Occipital lobe (tissue), 2 donors: ENCODE data around the gene STK4. TPM values are rescaled to one million over a fixed set of nuclear protein-coding genes. Genes with fewer than 3 reads are reported as not detected.
"Not testable (repeated sequence)": the region's sequence is repeated elsewhere in the genome, so short reads cannot be mapped to it uniquely, and the experiment has no call there.

ENCODE experiments used
- DNase-seq: peaks from one replicate; lab custom pipeline; 2025; lab: John Stamatoyannopoulos, UW
- total RNA-seq: library from RNA; depleted of rRNA; stranded (reverse); fragments of >200 nt; gene quantifications from one replicate; pipeline ENCODE4 v1.2.3, GENCODE V29; 2014

Gene STK4
- total RNA-seq, 1 donor from 2014 or later, result 56.6 TPM

DNA sequence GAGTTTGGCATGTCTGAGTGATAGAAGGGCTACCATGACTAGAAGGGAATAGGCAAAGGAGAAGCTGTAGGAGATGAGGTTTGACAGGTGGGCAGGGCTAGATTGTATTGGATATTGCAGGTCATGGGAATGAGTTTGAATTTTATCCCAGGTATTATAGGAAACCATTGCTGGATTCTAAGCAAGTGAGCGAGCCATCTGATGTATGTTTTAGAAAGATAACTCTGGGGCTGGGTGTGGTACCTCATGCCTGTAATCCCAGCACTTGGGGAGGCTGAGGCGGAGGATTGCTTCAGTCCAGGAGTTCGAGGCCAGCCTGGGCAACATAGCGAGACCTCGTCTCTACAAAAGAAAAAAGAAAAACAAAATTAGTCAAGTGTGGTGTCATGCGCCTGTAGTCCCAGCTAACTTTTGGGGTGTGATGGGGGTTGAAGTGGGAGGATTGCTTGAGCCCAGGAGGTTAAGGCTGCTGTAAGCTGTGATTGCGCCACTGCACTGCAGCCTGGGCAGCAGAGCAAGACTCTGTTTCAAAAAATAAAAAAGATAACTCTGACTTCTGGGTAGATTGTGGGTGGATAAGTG lies 16.9 kb downstream of the STK4 start:
- DNase-seq, result no peak

GRCh38 chr20:44988631-44989171 lies 22.4 kb downstream of the STK4 start:
- no peak for DNase-seq

GRCh38 chr20:44990425-44990824 lies 24.1 kb downstream of the STK4 start:
- DNase-seq, result peak; percentile 2

GRCh38 chr20:44990957-44991356 lies 24.6 kb downstream of the STK4 start:
- no peak for DNase-seq

DNA sequence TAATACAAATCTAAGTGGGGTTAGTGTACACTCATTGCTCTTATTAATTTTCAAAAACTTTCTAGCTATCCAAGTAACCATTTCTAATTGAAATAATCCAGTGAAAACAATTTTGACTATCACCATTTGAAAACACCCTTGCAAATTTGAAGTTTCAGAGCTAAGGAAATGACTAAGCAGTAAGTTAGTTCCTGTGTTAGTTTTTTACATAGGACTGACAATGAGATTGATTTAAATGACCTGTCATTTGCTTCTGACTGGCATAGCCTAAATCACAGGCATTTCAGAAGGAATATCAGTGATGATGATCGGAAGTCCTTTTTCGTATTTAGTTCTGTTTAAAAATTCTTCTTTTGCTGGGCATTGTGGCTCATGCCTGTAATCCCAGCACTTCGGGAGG lies 27.0 kb downstream of the STK4 start:
- DNase-seq, result no peak

DNA sequence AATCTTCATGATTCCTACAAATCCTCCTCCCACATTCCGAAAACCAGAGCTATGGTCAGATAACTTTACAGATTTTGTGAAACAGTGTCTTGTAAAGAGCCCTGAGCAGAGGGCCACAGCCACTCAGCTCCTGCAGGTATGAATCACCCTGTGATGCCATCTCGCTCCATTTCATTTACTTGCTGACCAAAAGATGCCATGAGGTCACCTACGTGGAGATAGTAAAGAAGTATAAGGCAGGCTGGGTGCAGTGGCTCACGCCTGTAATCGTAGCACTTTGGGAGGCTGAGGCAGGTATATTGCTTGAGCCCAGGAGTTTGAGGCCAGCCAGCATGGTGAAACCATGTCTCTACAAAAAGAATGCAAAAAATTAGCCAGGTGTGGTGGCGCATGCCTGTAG lies 30.9 kb downstream of the STK4 start:
- DNase-seq, result no peak

DNA sequence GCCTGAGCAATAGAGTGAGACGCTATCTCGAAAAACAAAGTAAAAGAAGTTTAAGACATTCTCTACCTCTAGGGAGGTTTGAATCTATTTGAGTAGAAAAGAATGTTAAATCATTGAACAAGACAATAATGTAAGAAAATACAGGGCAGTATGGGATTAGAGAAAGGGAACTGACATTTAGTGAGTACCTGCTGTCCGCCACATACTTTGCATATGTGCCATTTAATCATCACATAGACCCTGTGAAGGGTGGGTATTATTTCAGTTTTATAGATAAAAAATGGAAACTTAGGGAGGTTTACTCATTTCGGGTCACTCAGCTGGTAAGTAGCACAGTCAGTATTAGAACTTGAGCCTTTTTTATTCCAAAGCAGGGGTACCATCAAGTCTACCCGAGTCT lies 31.4 kb downstream of the STK4 start:
- no peak for DNase-seq

DNA sequence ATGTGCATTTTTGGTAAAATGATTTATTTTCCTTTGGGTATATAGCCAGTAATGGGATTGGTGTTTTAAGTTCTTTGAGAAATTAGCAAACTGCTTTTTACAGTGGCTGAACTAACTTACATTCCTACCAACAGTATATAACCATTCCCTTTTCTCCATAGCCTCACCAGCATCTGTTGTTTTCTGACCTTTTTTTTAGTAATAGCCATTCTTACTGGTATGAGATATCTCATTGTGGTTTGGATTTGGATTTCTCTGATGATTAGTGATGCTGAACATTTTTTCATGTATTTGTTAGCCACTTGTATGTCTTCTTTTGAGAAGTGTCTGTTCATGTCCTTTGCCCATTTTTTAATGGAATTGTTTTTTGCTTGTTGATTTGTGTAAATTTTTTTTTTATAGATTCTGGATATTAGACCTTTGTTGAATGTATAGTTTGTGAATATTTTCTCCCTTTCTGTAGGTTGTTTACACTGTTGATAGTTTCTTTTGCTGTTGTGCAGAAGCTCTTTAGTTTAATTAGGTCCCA lies 42.3 kb downstream of the STK4 start:
- DNase-seq, result no peak

- DNase-seq, result no peak
These were observed 44.1 kb downstream of the STK4 start for GRCh38 chr20:45010399-45010828.

DNA sequence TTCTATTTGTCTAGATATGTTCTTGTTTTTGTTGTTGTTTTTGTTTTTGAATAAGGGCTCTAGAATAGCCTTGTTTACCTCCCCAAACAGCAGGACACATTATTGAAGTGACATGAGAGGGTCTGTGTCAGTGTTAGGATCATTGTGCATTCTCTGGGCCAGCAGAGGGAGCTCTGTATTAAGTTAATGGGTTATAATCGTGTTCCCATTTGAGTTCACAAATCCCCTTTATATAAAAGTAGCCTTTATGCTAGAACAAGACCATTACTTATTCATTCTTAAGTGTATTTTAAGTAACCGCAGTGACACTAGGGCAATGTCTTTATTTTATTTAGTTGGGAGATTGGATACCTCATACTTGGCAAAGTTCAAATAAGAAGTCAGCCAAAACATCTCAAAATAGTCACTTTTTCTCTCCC lies 44.8 kb downstream of the STK4 start:
- DNase-seq, result peak; percentile 7

DNA sequence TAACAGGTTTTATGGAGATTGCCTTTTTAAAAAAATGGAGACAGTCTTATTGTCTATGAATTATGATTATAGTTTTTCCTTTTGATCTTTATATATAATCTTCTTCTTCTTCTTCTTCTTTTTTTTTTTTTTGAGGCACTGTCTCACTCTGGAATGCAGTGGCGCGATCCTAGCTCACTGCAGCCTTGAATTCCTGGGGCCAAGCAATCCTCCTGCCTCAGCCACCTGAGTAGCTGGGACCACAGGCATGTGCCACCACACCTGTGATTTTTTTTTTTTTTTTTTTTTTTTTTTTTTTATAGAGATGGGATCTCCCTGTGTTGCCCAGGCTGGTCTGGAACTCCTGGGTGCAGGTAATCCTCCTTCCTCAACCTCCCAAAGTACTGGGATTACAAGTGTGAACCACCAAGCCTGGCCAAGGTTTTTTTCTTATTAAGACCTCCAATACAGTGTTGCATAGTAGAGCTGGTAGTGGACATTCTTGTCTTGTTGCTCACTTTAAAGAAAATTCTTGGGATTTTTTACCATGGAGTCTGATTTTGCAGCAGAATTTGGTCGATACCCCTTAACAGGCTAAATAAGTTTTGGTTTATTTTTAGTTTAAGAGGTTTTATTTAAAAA lies 46.5 kb downstream of the STK4 start:
- DNase-seq, result no peak

- not testable (repeated sequence) for DNase-seq
These were observed 47.8 kb downstream of the STK4 start for GRCh38 chr20:45014131-45014530.

DNA sequence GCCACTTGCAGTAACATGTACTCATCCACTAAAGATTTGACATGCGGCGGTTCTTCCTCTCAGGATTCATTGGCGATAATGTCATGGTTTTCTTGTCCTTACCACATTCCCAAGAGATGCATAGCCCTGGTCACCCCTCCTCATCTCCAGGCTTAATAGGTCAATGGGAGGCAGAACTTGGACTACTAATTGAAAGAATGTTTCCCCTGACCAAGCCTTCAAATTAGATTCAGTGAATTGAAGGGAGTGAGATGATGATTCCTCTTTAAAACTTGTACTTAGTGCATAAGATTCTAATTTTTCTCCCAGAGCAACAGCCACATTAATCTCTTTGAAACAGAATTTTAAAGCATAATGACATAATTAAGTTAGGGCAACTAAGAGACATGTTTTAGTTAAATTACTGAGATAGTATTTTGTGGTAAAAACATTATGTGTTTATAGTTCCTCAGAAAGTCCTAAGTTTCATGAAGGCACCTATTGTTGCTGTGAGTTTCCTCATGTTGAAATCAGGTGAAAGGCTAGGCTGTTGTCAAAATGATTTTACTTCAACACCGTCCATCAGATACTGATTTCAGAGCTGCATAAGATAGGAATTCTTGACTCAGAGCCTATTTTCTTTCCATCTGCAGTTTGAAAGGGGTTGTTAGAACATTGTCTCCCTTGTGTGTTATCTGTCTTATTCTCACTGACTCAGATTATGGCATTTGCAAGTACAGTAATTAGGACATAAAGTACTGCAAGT lies 48.5 kb downstream of the STK4 start:
- DNase-seq, result no peak

DNA sequence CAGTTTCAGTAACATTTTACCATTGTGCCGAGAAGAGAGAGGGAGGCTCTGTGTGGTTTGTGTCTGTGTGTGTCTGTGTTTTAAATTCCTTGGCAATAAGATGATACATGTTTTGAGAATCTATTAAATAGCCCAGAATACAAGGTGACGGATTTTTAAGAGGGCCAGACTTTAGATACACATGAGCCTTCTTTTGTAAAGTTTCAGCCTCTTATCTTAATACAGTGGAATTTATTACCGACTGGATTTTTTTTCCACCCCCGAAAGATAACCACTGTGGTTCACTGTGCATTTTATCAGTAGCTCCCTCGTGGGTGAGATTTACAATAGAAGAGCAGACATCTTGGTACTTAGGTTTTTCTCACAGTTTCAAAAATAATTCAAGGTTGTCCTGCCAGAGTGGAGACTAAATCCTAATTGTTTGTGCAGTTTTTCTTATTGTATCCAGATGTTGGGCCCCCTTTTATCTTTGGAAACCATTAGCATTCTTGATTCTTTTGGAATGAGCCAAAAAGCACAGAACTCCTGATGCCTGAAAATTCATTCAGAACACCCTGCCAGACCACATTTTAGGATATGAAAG lies 49.9 kb downstream of the STK4 start:
- no peak for DNase-seq

DNA sequence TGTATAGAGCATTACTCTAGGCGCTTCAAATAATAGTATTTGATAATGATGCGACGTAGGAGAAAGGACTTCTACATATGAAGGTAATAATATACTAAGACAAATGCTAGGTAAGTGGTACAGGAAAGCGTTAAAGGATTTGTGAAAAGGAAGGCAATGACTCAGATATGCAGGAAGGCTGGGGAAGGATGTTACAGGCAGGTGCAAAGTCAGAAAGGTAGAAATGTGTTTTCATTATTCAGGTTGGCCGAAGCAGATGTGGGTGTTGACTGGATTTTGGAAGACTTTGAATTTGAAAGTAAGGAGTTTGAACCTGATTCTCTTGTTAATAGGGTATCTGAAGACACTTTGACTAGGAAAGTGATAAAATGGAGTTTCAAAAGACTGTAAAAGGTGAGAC lies 51.0 kb downstream of the STK4 start:
- DNase-seq, result no peak

GRCh38 chr20:45017857-45018256 lies 51.5 kb downstream of the STK4 start:
- no peak for DNase-seq

DNA sequence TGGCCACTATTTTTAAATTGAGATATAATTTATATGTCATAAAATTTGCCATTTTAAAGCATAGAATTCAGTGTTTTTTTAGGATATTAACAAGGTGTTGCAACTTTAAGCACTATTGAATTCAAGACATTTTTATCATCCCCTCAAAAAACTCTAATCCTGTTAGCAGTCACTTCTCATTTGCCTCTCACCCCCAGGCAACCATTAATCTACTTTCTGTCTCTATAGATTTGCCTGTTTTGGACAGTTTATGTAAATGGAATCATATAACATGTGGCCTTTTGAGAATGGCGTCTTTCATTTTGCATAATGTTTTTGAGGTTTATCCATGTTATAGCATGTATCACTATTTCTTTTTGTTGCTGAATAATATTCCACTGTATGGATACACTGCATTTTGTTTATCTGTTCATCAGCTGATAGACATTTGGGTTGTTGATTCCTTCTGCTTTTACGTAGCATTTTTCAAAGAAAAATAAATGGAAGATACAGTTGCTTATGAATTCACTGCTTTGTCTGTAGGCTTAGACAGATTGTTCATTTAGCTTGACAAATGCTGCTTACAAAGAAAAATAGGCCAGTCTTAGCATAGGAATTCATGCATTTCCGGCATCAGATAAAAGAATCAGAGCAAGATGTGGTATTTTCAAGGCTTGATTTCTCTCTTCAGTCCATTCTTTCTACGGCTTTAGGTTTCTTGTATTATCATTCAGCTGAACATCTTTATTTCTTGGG lies 52.9 kb downstream of the STK4 start:
- DNase-seq, result no peak

- no peak for DNase-seq
These were observed 53.4 kb downstream of the STK4 start for GRCh38 chr20:45019762-45020123.

DNA sequence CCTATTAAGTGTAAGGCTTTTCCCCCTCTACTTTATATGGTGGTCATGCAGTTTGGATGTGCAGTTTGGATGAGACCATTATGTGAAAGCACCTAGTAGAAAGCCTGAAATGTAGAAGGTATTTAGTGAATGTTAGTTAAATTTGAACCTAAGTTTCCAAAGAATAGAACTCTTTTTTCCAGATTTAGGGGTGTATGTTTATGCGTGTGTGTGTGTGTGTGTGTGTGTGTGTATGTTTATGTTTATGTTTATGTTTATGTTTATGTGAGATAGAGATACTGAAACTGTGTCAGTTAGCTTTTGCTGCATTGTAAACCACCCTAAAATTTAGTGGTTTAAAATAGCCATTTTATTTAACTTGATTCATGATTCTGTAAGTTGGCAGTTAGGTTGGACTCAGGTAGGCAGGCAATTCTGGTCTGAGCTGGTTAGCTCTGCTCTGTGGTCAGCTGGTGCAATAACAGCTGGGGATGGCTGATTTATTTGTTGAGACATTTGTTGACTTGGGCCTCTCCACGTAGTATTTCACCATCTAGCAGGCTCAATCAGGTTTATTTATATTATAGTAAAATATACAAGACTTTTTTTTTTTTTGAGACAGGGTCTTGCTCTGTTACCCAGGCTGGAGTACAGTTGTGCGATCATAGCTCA lies 54.0 kb downstream of the STK4 start:
- no peak for DNase-seq

- DNase-seq, result no peak
These were observed 55.3 kb downstream of the STK4 start for GRCh38 chr20:45021631-45022030.

- not testable (repeated sequence) for DNase-seq
These were observed 56.8 kb downstream of the STK4 start for GRCh38 chr20:45023140-45023539.
